Aorta (tissue), 5 donors: ENCODE measurements around the gene STAMBP. TPM values are rescaled to one million over a fixed set of nuclear protein-coding genes. Genes with fewer than 3 reads are reported as not detected.

ENCODE experiments used
- ATAC-seq: fragments of 200-7000 bp; cut with Tn5 transposase; one replicate; pipeline ENCODE4 v1.9.1; 2022; ENCODE audit warnings: moderate library complexity; ENCODE audit not compliant: low FRiP score
- DNase-seq, 2 donors: peaks; one replicate each; pipeline ENCODE4 v3.0.0-alpha.2; 2020
- H3K27ac ChIP-seq, 2 donors: one replicate each; pipeline ENCODE4 v1.5.1; 2013; ENCODE audit warnings: low read length in 2 of 2, mild to moderate bottlenecking in 2 of 2, moderate library complexity in 2 of 2, control low read depth in 1 of 2, inconsistent platforms in 1 of 2, low read depth in 1 of 2
- H3K27me3 ChIP-seq, 2 donors: one replicate each; pipeline ENCODE4 v1.6.1; 2013; ENCODE audit warnings: control low read depth in 1 of 2, low read length in 1 of 2, mild to moderate bottlenecking in 1 of 2, moderate library complexity in 1 of 2; ENCODE audit not compliant: insufficient read depth in 2 of 2, control insufficient read depth in 1 of 2
- H3K36me3 ChIP-seq, 2 donors: one replicate each; pipeline ENCODE4 v1.6.1; 2013; ENCODE audit warnings: control low read depth in 1 of 2, low read length in 1 of 2, mild to moderate bottlenecking in 1 of 2; ENCODE audit not compliant: insufficient read depth in 2 of 2, control insufficient read depth in 1 of 2
- H3K4me1 ChIP-seq, 2 donors: one replicate each; pipeline ENCODE4 v1.6.1; 2013; ENCODE audit warnings: low read length in 2 of 2, control low read depth in 1 of 2, mild to moderate bottlenecking in 1 of 2, moderate library complexity in 1 of 2; ENCODE audit not compliant: insufficient read depth in 2 of 2, control insufficient read depth in 1 of 2
- H3K4me3 ChIP-seq, 2 donors: one replicate each; pipeline ENCODE4 v1.5.1; 2013; ENCODE audit warnings: low read length in 2 of 2, control low read depth in 1 of 2, mild to moderate bottlenecking in 1 of 2
- H3K9me3 ChIP-seq: one replicate; pipeline ENCODE4 v1.6.1; 2013; ENCODE audit warnings: mild to moderate bottlenecking, low read length; ENCODE audit not compliant: control insufficient read depth
- WGBS, 2 donors: extraction: QIAGEN DNeasy Blood & Tissue Kit; methylation state at CpG; one replicate each; pipeline ENCODE4 v1.1.7; 2013; 5-methylcytosine and 5-hydroxymethylcytosine counted together
- intact Hi-C, 2 donors: fragments of 100-400 bp; cut with DNase I; formaldehyde crosslinking; loops; one replicate each; pipeline versions ENCODE4 v1.14.2 to v1.15.0; 2022
- polyA plus RNA-seq, 2 donors: library from polyadenylated mRNA; stranded (reverse); fragments of 200-250 nt; gene quantifications; one replicate each; pipeline ENCODE4 v1.2.3, GENCODE V29; 2013
- total RNA-seq, 2 donors: library from RNA; stranded (reverse); fragmentation: NEBNext Ultra II Directional; extraction: Animal tissue kit (Norgen Biotek cat#: 25700); gene quantifications; one replicate each; pipeline ENCODE4 v1.2.1, GENCODE V29; 2021
- donor health status: healthy with polysubstance abuse.
- donor health status: Bipolar disorder and iron deficiency.
- donor health status: DM: no; HTN: no; CAD: no.
- donor health status: DM: no; HTN: no; CAD: no.
- donor health status: DM: yes; HTN: yes; CAD: no.

STAMBP gene
- total and polyA plus RNA-seq, 4 donors = 32.3 to 43.5 (median 32.8) TPM

DNA sequence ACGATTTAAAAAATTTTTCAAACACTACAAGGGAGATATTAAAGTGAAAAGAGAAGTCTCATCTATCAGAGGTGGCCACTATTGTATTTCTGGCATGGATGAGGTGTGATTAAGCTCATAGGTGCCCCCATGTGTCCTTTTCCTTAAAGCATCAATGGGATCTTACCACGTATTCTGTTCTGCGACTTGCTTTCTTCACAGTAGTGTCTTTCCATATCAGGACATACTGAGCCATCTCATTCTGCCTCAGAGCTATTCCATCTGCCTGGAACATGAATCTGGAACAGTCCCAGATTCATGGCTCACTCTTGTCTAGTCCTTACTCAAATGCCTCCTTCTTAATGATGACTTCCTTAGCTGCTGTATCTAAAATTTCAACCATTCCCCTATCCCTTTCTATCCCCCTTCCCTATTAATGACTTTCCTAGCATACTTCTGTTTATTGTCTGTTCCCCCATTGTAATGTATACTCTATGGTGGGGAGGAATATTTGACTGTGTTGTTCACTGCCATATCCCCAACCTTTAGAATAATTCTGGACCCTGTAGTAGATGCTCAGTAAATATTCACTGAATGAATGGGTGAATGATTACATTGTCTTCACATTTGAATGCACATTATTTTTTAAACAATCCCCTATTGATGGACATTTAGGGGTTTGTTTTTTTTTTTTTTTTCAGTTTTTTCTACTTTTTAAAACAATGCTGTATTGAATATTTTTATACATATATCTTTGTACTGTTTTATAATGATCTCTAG lies 11.1 kb downstream of the STAMBP start:
- no peak overlapping the region for H3K27ac ChIP-seq
- H3K36me3 ChIP-seq = peaks cover 0 to 2% of the 10 kb centered on the region in 2 donors
- peaks cover 0 to 2% of the 10 kb centered on the region in 2 donors for H3K4me1 ChIP-seq
- ATAC-seq = no peak
- no peaks in the 10 kb centered on the region for H3K9me3 ChIP-seq
- no peaks in the 10 kb centered on the region for H3K27me3 ChIP-seq
- intact Hi-C loops = no loop called here
- no peak for DNase-seq
- WGBS, 2 donors = 67 to 77% methylated on average over 3 of the region's 3 CpGs
- no peak overlapping the region for H3K4me3 ChIP-seq

DNA sequence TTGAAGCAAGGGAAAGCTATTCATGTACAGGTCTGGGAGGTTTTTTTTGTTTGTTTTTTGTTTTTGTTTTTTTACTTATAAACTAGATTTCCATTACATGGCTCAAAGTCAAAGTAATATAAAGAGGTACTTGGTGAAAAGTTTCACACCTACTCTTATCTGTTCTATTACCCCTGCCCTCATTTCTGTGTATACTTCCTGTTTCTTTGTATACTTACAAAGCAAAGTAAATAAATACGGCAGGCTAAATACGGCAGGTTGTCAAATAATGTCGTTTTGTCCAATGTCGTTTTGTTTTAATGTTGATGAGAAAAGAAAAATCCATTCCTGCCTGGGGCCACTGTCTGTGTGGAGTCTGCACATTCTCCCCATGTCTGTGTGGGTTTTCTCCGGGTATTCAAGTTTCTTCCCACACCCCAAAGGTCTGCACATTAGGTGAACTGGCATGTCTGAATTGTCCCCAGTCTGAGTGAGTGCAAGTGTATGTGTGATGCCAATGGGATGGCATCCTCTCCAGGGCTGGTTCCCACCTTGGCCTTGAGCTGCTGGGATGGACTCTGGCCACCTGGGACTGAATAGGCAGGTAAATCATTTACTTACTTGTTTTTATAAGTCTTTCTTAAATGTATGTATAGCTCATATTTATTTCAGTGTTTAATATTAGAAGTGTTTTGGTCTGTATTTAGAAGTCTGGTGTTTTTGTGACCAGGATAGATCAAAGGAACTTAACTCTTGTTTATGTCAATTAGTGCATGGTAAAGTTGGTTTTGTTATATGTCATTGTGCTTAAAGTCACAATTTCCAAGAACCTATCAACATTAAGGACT lies 13.4 kb downstream of the STAMBP start:
- H3K9me3 ChIP-seq = no peaks in the 10 kb centered on the region
- H3K4me3 ChIP-seq = no peak overlapping the region
- no peak for ATAC-seq
- H3K36me3 ChIP-seq = peaks cover 0 to 2% of the 10 kb centered on the region in 2 donors
- 79 to 86% methylated on average over 5 of the region's 5 CpGs for WGBS, 2 donors
- intact Hi-C loops = no loop called here
- H3K27me3 ChIP-seq = no peaks in the 10 kb centered on the region
- no peak for DNase-seq
- peaks cover 0 to 2% of the 10 kb centered on the region in 2 donors for H3K4me1 ChIP-seq
- H3K27ac ChIP-seq = no peak overlapping the region

DNA sequence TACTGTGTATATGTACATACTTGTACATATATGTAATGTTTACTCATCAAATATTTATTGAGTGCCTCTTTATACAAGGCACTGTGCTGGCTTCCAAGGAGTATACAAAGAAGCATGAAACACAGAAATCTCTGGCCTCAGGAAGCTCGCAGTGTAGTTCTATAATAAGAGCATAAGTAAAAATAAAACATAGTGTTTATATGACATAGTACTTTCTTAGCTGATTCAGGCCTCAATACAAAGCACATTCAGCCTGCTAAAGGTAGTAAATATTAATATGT lies 13.9 kb downstream of the STAMBP start:
- Histone ChIP-seq H3K36me3 (peaks cover 0 to 7% of the 10 kb centered on the region in 2 donors), H3K27me3 (no peaks in the 10 kb centered on the region), H3K4me1 (peaks cover 0 to 2% of the 10 kb centered on the region in 2 donors), H3K4me3 (no peak overlapping the region), H3K27ac (no peak overlapping the region), H3K9me3 (no peaks in the 10 kb centered on the region)
- WGBS, 2 donors = 21 to 27% methylated on average over 1 of the region's 1 CpG
- intact Hi-C loops = no loop called here
- ATAC-seq (no peak), DNase-seq (no peak)

DNA sequence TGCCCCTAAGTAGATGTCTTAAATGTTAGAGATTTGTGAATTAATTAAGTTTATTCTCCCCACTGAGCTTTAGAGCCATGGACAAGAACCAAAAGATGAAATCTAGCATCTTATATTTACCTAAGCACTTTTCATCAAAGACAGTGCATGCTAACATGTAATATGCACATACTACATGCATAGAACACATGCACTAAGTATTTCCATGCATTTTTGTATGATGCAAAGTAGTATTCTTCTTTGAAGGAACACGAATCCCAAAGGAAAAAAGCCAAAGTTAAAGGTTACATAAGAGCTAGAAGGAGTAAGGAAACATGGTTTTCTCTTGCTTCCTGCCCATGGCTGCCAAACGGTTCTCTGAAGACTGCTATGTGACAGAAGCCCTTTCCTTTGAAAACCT lies 15.3 kb downstream of the STAMBP start:
- Histone ChIP-seq H3K27ac (no peak overlapping the region), H3K4me1 (no peaks in the 10 kb centered on the region), H3K36me3 (peaks cover 0 to 7% of the 10 kb centered on the region in 2 donors), H3K27me3 (no peaks in the 10 kb centered on the region), H3K9me3 (no peaks in the 10 kb centered on the region), H3K4me3 (no peak overlapping the region)
- no peak for ATAC-seq
- DNase-seq = no peak
- WGBS, 2 donors = 49 to 54% methylated on average over 2 of the region's 2 CpGs
- intact Hi-C loops = no loop called here

DNA sequence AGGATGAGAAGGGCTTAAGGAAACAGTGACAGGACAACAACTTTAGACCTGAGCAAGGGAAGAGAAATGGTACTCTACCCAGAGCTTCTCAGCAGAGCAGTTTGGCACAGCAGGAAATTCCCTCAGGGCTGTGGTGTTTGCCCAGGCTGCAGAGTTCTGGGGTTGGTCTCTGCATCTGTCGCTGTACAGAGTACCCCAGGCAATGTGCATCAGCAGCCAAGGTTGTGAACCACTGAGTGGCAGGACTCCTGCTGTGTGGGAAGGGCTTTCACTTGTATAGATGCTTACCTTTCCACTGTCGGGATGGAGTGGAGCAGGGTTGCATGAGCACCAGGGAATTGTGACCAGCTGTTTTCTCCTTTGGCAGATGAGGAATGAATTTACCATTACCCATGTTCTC lies 21.2 kb downstream of the STAMBP start:
- Histone ChIP-seq H3K27me3 (no peaks in the 10 kb centered on the region), H3K4me1 (no peaks in the 10 kb centered on the region), H3K4me3 (no peak overlapping the region), H3K27ac (no peak overlapping the region), H3K9me3 (no peaks in the 10 kb centered on the region), H3K36me3 (peaks cover 4 to 16% of the 10 kb centered on the region in 2 donors)
- intact Hi-C loops = no loop called here
- ATAC-seq (no peak), DNase-seq (no peak)
- WGBS, 2 donors = 80 to 82% methylated on average over 2 of the region's 2 CpGs

DNA sequence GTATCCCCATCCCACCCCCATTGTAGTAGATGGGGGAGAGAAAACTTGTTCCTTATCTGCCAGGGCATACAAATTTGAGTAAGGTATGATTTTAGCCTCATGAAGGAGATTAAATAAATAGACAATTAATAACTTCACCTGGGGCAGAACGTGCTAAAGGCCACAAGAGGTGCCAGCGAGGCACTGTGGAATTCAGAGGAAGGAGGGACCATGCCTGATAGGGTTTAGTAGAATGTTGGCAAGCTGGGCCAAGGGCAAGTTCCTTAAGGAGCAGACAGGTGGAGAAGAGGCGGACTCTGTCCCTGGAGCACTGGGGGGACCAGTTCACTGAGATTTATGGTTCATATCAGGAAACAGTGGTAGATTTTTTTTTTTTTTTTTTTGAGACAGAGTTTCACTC lies 22.5 kb downstream of the STAMBP start:
- H3K9me3 ChIP-seq = no peaks in the 10 kb centered on the region
- ATAC-seq (no peak), DNase-seq (no peak)
- no peaks in the 10 kb centered on the region for H3K27me3 ChIP-seq
- H3K27ac ChIP-seq = no peak overlapping the region
- no peak overlapping the region for H3K4me3 ChIP-seq
- no peaks in the 10 kb centered on the region for H3K4me1 ChIP-seq
- WGBS, 2 donors = 72 to 73% methylated on average over 3 of the region's 3 CpGs
- intact Hi-C loops = no loop called here
- peaks cover 7 to 19% of the 10 kb centered on the region in 2 donors for H3K36me3 ChIP-seq

DNA sequence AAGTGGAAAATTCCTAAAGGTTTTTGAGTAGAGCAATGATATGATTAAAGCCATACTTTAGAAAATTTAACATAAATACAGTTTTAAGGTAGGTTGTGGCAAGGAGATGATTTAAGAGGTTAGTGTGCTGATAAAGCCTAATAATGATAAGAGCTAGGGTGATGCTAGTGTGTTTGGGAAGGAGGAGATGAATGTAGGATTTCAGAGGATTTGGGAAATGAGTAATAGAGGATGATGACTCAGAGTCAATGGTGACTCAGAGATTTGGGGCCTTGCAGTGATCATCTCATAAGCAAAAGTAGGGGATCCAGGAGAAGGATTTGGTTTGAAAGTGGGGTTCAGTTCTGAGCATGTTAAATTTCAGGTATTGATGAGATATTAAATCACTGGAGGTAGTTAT lies 23.3 kb downstream of the STAMBP start:
- Histone ChIP-seq H3K27ac (no peak overlapping the region), H3K4me3 (no peak overlapping the region), H3K36me3 (peaks cover 7 to 21% of the 10 kb centered on the region in 2 donors), H3K4me1 (no peaks in the 10 kb centered on the region), H3K9me3 (no peaks in the 10 kb centered on the region), H3K27me3 (no peaks in the 10 kb centered on the region)
- DNase-seq = no peak
- intact Hi-C loops = no loop called here
- ATAC-seq = no peak

DNA sequence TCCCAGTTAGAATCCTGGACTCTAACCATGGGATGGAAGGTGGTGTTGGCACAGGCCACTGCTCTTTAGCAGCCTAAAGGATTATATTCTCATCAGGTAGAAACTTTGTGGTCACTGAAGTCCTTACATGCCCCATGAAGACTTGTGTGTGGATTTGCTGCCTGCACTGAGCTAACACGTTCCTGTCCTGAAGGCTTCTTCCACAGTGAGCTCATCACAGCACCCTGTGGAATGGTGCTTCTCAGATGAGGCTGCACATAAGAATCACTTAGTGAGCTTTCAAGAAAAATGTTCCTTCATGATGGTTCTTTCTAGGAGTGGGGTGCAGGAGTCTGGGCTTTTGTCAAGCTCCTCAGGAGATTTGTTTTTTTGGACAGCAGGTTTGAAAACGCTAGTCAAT lies 26.8 kb downstream of the STAMBP start:
- DNase-seq = no peak
- Histone ChIP-seq H3K4me3 (no peak overlapping the region), H3K27me3 (no peaks in the 10 kb centered on the region), H3K9me3 (no peaks in the 10 kb centered on the region), H3K27ac (no peak overlapping the region), H3K36me3 (peaks cover 9 to 20% of the 10 kb centered on the region in 2 donors), H3K4me1 (no peaks in the 10 kb centered on the region)
- intact Hi-C loops = no loop called here
- 82 to 92% methylated on average over 2 of the region's 2 CpGs for WGBS, 2 donors
- no peak for ATAC-seq

DNA sequence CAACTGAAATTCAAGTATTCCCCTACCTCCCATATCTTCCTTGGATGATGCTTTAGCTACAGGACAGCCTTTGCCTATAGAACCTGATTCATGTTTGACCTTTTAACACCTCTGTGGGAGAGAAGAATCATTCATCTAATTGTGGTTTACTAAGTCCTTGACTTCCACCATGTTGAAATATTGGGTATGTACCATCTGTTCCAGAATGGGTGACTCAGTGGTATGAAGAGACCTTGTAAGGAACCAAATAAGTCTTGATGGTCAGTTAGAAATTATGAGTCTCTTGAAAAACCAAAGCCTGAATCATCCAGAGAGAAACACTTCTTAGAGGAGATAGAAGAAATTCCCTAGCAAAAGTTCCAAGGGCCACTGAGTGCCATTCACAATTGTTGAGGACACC lies 27.5 kb downstream of the STAMBP start:
- Histone ChIP-seq H3K27me3 (no peaks in the 10 kb centered on the region), H3K4me3 (no peak overlapping the region), H3K27ac (no peak overlapping the region), H3K36me3 (peaks cover 10 to 19% of the 10 kb centered on the region in 2 donors), H3K9me3 (no peaks in the 10 kb centered on the region), H3K4me1 (no peaks in the 10 kb centered on the region)
- intact Hi-C loops = no loop called here
- DNase-seq (no peak), ATAC-seq (no peak)
